Measurements from ENCODE around the gene ADCY2. TPM values are rescaled to one million over a fixed set of nuclear protein-coding genes. Genes with fewer than 3 reads are reported as not detected.

The ADCY2 gene
- total and polyA plus RNA-seq, 2 experiments from 2014 or later = 23.8 to 74.9 TPM

- TF ChIP-seq JUNB (IDR thresholded peaks at IDR 0.05; ENCODE audit: unreplicated experiment) (no peak), EZH2 (IDR thresholded peaks at IDR 0.05; ENCODE audit: low read depth, unreplicated experiment) (no peak), ETS1 (IDR thresholded peaks at IDR 0.05) (no peak), POLR2AphosphoS5 (IDR thresholded peaks at IDR 0.05; ENCODE audit: low read depth) (no peak), REST (IDR thresholded peaks at IDR 0.05; ENCODE audit: unreplicated experiment) (no peak), CREB1 (CRISPR knock-in tag; IDR thresholded peaks at IDR 0.05; ENCODE audit: low read depth) (no peak)
These were observed 399.4 kb downstream of the ADCY2 start (continued) for GRCh38 chr5:7795306-7795705.

- DNase-seq (ENCODE audit: low spot score) = no peak
- Mint-ChIP-seq H3K27me3 (ENCODE audit: insufficient read depth, low read depth, poor library complexity) (peaks cover 4% of the 10 kb centered on the region), H3K36me3 (ENCODE audit: low read depth) (peaks cover 39% of the 10 kb centered on the region)
- TF ChIP-seq NANOG (IDR thresholded peaks at IDR 0.05; ENCODE audit: borderline replicate concordance) = no peak
- no peak for TF ChIP-seq STAT1 (IDR thresholded peaks at IDR 0.05; ENCODE audit: unreplicated experiment)
- no peak for TF ChIP-seq JUNB (IDR thresholded peaks at IDR 0.05; ENCODE audit: unreplicated experiment)
- TF ChIP-seq POLR2AphosphoS5 (IDR thresholded peaks at IDR 0.05; ENCODE audit: low read depth) = no peak
- TF ChIP-seq EZH2 (IDR thresholded peaks at IDR 0.05; ENCODE audit: low read depth, unreplicated experiment) = no peak
- TF ChIP-seq ZNF462 (CRISPR knock-in tag; IDR thresholded peaks at IDR 0.05) = no peak
- TF ChIP-seq ETS1 (IDR thresholded peaks at IDR 0.05) = no peak
These were observed 406.1 kb downstream of the ADCY2 start for GRCh38 chr5:7801891-7802614.

More at GRCh38 chr5:7801891-7802614, 406.1 kb downstream of the ADCY2 start:
- Mint-ChIP-seq H3K9me3 (no peaks in the 10 kb centered on the region; the same call in 2 of the 3 replicates), H3K27ac (no peak overlapping the region), H3K4me1 (no peaks in the 10 kb centered on the region), H3K4me3 (no peak overlapping the region)
- H3K27me3 ChIP-seq (ENCODE audit: insufficient read depth) = no peaks in the 10 kb centered on the region
- H3K4me3 ChIP-seq = no peak overlapping the region
- H3K9me2 ChIP-seq (ENCODE audit: insufficient read depth) = no peaks in the 10 kb centered on the region
- no peaks in the 10 kb centered on the region for H3K4me1 ChIP-seq (ENCODE audit: insufficient read depth)
- no peak overlapping the region for H3K4me2 ChIP-seq
- H3F3A ChIP-seq (replicated peaks; ENCODE audit: low read depth) = no peaks in the 10 kb centered on the region
- H3K36me3 ChIP-seq (ENCODE audit: insufficient read depth) = peaks cover 33% of the 10 kb centered on the region
- no peaks in the 10 kb centered on the region for H3K79me2 ChIP-seq (replicated peaks; ENCODE audit: insufficient read depth)
- no peak overlapping the region for H3K27ac ChIP-seq (ENCODE audit: low read depth)
- no peaks in the 10 kb centered on the region for H4K20me1 ChIP-seq (replicated peaks; ENCODE audit: insufficient read depth)
- no peak overlapping the region for H2AFZ ChIP-seq
- ATAC-seq = no peak

Data from GM23338 (cell line).